Measurements from ENCODE around the gene DLGAP1.

The DLGAP1 gene

DNA sequence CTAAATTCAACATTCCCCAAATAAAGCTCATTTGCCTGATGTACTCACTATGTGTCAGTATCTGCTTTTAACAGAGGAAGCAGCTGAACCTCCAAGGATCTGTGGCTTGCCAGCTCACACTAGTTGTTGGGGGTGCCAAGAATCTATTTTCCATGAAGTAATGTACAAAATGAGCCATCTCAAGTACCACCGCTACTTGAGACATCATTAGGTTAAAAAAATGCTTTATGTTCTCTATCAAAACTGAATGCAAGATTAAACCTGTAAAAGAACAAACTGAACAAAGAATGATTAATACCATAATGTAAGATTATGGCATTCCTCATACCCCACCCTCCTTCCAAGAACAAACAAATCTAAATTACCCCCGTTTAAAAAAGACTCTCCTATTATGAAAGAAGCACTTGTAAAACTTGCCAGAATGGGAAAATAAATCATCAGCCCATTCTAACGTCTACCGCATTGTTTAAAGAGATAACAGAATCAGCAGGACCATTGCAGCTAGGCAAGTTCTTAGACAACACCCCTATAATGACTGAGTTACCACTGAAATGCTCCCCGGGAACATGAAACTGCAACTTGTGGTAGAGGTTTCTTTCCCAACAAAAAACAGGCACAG lies 471.6 kb downstream of the DLGAP1 start:
- no peak for DNase-seq

DNA sequence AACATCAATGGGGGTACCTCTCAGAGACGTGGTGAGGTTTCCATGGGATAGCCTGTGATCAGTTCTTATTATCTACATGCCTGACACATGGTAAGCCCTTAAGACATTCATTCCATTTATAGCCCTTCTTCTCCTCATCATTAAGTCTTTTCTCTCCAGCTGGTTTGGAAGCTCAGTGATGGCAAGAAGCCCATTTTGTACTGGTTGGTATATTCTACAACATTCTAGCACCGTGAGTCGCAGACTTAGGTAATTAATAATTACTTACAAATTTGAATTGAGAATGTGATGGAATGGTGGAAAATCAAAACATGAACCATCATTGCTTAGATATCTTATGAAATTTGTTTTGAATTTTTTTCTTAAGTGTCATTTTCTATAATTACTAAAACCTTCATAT lies 472.6 kb downstream of the DLGAP1 start:
- DNase-seq = no peak

DNA sequence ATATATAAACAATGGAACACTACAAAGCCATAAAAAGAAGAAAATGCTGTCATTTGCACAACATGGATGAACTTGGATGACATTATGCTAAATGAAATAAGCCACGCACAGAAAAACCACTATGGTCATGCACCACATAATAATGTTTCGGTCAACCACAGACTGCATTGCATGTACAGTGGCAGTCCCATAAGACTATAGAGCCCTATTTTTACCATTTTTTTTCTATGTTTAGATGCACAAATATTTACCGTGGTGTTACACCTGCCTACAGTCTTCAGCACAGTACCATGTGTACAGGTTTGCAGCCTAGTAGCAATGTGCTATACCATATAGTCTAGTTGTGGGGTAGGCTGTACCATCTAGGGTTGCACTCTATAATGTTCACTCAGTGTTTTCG lies 476.1 kb downstream of the DLGAP1 start:
- DNase-seq = no peak

DNA sequence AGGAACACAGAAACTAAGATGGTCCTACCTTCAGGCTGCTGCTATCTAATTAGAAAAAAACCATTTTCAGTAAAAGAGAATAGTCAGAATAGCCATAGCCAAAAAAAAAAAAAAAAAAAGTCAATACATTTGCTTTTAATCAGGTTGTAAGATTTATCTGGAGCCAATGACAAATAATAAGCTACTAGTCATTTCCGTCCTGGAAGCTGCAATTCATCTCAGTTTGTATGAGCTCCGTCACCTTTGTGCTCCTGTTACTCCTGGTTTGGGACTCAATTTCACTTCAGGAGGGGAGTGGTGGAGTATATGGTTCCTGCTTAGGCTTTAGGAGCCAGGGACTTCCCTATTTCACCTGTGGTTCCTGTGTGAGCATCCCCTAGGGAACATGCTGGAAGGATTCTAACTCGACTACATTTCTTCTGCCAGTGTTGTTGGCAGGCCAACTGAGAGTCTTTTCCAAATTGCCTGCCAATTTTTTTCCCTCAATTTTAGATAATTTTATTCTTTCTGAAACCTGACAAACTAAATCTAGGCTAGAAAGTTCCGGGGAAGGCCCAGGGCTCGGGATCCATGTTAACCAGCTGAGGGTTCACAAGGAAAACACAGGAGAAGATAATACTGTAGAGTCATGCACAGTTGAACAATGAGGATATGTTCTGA lies 481.8 kb downstream of the DLGAP1 start:
- no peak for DNase-seq

DNA sequence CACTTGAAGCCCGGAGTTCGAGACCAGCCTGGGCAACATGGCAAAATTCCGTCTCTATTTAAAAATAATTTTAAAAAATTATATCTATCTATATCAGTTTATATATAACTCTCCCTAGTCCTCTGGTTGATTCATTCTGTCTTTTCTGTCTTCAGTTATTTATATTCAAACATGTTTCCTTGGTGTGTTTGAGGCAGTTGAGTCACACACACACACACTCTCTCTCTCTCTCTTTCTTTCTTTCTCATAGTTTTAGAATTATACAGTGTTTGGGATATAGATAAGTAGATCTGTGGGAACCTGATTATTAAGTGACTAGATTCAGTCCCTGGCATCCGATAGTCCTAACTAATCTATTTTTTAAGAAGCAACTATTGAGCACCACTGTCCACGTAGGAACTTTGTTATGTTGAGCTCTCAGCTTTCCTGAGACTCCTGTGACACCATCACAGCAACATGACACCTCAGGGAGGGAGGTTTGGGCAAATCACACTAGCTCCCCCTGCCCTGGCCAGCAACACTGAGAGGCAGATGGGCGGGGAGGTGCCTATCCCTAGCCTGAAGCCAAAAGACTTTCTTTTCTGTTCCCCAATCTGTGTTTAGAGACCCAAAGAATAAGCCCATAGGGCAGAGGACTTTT lies 482.7 kb downstream of the DLGAP1 start:
- DNase-seq = no peak

DNA sequence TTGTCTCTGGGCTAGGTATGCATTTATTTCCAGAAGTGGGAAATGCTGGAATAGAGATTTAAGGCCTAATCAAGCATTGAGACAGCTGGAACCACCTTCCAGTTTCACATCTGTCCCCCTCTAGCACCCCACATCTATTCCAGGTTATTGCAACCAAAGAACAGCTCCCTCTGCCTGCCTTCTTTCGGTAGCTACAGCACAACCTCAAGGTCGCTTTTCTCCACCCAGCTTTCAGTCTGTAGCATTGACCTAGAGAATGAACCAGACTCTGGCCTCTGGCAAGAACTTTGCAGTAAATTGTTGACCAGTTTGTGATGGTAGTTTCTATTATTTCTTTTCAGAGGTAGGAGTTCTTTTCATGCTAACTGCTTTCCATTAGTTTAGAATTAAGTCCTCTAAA lies 484.2 kb downstream of the DLGAP1 start:
- no peak for DNase-seq

DNA sequence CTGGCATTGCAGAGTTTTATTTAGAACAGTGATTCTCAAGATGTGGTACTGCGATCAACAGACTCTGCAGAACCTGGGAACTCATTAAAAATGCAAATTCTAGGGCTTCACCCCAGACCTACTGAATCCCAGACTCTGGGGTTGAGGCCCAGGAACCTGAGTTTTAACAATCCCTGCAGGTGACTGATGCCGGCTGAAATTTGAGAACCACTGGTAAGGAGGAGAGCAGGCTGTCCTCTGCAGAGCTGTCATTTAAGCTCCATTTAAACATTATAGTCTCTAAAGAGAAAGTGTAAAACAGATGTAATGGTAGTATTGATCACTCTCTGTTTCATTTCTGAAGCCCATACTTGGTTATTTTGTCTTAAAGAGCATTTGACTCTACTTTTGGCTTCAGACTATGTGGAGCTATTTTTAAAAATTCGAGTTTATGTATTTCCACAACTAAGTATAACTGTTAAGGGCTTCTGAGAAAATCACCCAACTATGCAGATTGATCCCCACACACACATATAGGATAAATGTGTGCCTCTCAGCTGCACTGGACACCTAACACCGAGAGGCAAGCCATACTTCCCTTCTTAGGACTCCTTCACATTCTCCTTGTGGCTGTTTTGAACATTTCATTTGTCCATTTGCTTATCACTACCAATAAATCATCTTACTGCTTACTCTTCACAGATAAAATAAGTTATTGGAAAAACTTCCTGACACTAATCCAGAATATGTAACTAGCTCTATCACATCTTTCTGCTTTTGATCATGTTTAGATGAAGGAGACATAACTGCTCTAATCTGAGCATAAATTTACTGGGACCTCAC lies 487.5 kb downstream of the DLGAP1 start:
- DNase-seq = no peak

DNA sequence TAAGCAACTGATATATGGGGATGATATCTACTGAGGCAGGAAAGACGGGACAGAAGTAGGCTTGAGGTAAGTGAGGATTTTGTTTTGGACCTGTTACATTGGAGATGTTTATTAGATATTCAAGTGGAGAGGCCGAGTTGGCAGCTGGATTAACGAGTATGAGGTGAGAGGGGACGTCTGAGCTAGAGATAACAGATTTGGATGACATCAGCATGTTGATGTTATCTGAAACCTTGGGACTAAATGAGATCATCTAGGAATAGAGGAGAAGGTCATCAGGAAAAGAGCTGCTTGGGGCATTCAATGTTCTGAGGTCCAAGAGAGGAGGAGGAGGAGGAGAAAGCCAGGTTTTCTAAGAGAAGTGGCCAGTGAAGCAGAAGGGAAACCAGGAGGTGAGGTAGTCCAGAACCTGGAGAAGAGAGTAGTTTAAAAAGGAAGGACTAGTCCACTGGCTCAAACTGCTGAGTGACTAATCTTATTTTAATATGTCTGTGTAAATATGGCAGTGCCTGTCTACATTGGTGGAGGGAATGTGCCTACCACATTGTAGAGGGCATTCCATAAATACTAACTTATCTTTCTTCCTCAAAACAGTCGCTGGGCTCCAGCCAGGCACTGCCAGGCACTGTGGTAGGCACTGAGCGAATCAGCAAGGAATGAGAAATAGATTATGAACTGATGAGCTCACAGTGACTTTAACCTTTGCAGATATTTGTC lies 488.3 kb downstream of the DLGAP1 start:
- DNase-seq = no peak

DNA sequence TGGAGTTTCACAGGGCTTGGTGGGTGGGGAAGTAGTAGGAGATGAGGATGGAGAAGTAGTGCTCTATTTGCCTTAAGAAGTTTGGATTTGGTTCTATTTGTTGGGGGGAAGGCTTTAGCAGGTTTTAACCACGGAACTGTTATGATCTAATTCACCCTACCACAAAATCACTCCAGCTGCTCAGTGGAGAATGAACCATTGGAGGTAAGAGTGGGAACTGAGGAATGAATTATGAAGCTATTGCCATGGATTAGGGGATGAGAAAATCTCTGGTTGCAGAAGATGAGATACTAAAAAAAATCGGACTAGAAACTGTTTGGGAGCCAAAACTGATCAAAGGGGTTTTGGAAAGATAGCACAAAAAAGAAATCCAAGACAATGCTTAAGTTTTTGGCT lies 488.9 kb downstream of the DLGAP1 start:
- DNase-seq = no peak

DNA sequence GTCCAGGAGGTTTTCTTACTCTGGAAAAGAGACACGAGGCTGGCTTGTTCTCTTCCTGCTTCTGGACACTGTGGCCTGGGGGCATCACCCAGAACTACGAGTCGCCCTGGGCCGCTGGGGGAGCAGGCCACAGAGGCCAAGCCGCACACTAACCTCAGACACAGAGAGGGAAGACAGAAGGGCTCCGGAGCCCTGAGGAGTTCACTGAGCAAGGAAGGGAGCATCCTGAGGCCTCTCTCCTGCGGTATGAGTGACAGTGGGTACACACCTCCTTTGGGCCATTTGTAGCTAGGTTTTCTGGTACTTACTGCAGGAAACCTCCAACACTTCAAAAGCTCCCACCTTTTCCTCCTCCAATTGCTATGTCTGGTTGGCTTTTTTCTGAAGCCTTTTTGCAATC lies 494.1 kb downstream of the DLGAP1 start:
- no peak for DNase-seq

DNA sequence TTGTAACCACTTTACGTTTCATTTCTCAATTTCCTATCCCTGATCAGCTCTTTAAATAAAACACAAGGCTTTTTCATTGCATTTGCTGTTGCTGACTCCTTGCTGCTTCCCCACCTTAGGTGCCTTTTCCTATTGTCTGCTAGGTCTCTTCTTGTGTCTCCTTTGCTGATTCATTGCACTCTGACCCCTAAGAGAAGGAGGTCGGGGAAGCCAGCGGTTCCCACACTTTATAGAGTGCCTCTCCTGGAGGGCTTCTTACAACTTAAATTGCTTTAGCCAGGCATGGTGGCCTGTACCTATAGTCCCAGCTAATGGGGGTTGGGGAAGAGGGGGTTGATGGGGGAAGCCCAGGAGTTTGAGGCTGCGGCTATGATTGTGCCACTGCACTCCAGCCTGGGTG lies 495.0 kb downstream of the DLGAP1 start:
- DNase-seq = no peak

DNA sequence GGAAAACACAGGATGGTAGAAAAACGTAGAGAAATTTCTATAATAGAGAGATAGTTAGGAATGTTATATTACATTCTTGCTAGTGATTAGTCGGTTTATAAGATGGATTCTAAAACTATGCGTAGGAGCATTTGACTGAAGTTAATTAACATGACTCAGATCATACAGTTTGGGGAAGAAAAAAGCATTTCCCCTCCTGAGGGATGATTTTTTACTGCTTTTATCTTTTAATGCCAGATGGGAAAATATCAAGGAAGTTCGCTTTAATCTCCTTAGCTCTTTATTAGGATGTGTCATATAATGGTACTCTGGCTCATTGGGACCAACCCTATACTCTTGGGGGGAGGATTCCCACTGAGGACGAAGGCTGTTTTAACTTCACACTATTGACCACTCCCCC lies 503.1 kb downstream of the DLGAP1 start:
- no peak for DNase-seq

DNA sequence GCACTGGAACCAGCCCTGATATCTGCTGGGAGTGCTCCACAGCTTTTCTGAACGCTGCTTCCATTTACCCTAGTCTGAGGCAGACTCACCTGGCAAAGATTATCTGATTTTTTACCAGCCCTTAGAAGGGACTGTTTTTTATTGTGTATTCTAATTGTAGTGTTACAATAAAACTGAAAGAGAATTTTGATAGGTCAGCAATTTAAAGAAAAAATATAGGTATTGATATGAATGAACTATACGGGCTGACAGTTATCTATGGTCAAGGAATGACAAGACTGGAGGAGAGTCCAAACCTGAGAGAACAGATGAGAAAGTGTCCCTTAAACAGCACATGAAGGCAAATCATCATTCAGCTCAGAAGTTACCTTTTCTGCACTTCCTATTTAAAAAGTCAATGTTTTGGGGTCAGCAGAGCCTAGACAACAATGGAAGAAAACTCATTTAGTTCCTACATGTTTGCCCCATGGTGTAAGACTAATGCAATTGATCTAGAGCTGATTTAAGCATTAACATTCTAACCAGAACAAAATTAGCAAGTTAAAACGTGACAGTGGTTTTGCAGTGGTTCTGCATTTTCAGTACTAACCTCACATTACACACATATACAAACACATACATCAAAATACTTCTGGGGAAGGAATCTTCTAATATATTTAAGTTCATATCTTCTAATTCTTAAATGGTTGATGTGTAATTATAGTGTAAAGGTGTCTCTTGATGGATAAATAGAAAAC lies 504.3 kb downstream of the DLGAP1 start:
- no peak for DNase-seq

DNA sequence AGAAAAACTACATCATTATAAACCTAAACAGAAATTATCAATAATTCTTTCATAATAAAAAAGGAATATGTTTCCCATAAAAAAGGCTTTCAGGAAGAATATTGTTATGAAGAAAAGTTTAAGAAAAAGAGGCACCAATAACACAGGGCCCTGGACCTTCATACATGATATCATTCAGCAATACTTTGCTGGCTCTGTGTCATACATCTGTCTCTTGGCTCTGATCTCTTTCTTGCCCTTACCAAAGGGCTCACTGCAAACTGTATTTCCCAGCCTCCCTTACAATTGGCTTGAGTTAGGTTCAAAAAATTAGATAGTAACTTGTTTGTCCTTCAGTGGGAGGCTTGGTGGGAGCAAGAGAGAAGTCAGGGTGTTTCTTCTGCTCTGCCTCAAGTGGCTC lies 506.1 kb downstream of the DLGAP1 start:
- no peak for DNase-seq

DNA sequence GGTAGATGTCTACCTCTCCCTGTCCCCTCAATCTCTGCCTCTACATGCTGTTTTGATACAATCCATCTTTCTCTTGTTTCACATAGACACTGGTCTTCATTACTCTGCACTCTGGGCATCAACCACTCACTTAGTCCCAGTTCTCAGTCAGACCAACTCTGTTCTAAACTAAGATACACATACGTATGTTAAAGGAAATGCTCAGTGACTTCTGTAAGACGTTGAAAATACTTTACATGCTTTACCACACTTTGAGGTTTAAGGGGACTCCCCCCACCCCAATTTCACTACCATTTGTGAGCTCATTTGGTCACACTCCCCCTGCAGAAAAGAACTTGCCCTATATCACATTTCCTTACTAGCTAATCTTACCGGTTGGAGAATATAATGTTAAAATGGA lies 507.7 kb downstream of the DLGAP1 start:
- DNase-seq = no peak

DNA sequence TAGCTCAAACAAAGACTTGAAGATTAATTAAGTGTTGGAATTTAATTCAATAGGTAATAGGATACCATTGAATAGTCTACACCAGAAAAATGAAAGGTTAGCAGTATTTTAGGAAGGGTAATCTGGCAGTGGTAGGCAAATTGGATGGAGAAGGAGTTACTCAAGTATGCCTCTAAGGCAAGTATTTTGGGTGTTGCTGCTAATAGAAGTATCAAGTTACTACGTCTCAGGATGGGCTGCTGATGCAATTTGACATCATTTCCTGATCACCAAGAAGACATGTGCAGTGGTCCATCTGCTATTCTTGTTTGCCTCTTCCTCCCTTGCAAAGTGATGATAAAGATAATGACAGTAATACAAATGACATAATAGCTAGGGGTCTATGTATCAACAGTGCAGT lies 519.8 kb downstream of the DLGAP1 start:
- DNase-seq = no peak

DNA sequence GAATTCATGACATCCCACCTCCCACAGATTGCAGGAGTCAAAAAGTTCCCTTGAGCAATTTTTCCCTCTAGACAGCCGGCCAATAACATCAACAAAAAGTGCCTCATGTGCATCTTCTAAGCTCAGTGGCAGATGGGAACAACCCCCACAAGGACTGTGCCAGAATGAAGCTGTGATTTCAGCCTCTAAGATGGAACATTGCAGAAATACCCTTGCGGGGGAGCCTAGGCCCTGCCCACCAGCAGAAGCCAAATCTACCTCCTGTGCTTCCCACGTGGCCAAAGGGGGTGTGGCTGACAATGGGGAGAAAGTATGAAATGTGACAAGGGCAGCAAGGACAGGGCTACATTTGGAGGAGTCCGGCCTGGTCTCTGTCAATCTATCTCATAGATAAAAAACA lies 522.8 kb downstream of the DLGAP1 start:
- DNase-seq = no peak

DNA sequence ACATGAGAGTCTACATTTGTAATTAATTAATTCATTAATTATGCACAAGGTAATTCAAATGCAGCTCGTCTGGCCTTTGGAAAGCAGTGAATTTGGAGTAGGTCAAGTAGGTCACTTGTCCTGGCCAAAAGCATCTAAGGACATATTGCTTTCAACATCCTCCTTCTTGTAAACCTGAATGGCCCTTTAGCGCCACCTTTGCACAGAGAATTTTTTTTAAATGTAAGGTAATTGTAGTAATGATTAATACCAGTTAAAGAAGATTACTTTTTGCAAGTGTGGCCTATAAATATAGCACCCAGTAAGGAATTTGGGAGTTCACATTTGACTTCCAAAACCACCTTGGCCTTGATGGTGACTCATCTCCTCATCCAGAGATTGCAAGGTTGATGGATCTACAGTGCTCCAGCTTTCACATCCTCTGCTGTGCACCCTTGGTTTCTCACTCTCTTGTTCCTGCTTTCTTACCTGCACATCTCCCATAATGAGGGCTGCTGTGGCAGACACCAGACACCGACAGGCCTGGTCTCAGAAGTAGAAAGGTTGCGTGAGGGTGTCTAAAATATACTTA lies 523.5 kb downstream of the DLGAP1 start:
- no peak for DNase-seq

DNA sequence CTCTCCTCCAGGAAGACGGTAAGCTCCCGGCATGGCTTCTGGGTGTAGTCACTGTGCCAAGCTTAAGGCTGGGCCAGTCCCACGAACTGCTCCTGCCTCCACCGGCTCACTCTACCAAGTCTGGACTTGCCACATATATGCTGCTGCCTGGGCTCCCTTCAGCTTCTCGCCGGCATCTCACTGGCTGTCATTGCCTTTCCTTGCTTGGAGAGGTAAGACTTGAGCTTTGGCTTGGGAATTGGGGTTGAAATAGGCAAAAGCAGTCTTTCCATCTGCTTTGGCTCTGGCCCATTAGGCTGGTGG lies 524.1 kb downstream of the DLGAP1 start:
- no peak for DNase-seq

DNA sequence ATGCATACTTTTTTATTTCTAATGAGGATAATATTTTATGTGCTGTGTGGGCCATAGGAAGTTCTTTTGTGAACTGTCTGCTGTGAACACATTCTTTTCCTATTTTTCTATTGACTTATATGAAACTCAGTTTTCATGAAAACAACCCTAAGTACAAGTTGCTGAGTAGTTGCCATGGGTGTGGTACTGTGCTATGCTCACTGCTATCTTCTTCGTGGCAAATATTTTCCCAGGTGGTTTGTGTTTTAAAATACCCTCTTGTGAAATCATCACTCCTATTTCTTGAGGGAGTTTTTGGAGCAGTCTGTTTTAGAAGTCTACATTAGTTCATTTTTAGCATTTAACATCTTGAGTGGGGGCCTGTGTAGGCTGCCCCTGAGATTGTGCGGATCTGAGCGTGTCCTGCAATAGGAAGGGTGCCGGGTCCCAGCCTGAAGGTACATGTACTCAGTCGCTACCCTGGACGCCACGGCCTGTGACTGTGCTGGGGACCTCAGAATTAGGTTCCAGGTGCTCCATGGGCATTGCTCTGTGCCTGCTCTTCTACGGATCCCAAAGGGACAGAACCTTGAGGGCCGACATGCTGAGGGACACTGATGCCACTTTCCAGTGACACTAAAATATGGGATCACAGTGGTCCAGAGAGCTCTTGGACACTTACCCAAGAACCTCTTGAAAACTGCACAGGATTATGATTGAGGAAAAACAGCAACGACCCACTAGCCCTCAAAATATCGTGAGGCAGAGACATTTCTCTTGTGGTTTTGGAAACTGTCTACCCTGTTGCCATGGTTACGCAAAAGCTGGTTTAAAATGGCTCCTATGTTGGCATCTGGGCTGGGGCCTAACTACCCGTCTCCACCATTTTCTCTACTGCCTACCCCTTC lies 524.7 kb downstream of the DLGAP1 start:
- no peak for DNase-seq

DNA sequence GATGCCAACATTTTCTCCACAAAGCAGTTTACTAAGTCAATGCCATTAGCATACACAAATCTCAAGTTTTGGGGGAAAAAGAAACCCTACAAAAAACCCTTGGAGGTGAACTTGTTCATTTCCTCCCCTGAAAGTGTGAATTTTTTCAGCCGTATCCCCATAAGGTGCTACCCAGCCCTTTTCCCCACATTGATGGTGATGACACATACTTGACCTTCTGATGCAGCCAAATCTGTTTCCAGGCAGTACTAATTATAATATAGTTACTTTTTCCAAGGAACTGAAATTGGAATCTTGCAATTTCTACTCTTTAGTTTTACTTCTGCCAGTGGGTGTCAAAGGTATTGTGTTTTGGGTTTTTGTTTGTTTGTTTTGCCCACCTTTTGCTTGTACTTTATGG lies 530.7 kb downstream of the DLGAP1 start:
- DNase-seq = no peak

Data from GF-D8 (cell line).